GM12801 (cell line): ENCODE measurements around the gene ALLC.

Source experiments
- TF ChIP-seq, protein P1 (sequence below): IDR thresholded peaks from one replicate; pipeline ENCODE4 v1.5.1; 2011; ENCODE audit warnings: control low read depth; ENCODE audit not compliant: insufficient read length; ENCODE audit errors: extremely low read depth

ALLC gene

GRCh38 chr2:3689998-3690748, 32.2 kb downstream of the ALLC start:
- TF ChIP-seq, protein P1, sequence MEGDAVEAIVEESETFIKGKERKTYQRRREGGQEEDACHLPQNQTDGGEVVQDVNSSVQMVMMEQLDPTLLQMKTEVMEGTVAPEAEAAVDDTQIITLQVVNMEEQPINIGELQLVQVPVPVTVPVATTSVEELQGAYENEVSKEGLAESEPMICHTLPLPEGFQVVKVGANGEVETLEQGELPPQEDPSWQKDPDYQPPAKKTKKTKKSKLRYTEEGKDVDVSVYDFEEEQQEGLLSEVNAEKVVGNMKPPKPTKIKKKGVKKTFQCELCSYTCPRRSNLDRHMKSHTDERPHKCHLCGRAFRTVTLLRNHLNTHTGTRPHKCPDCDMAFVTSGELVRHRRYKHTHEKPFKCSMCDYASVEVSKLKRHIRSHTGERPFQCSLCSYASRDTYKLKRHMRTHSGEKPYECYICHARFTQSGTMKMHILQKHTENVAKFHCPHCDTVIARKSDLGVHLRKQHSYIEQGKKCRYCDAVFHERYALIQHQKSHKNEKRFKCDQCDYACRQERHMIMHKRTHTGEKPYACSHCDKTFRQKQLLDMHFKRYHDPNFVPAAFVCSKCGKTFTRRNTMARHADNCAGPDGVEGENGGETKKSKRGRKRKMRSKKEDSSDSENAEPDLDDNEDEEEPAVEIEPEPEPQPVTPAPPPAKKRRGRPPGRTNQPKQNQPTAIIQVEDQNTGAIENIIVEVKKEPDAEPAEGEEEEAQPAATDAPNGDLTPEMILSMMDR = no peak

DNA sequence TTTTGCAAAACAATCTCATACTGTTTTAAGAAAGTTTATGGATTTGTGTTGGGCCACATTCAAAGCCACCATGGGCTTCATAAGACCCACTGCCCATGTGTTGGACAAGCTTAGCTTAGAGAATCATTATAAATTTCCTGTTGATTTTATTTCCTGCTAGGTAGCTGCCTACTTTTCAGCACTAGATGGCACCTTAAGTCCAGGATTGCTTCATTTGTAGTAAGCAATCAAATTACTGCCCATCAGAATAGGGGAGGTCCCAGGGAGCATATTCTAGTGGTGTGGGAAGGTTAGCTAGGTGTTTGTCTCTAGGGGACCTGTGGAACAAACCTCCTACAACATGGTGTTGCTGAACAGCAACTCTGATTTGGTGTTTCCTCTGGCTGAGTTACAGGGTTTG, 34.4 kb downstream of the ALLC start:
- TF ChIP-seq, protein P1 = no peak

- TF ChIP-seq, protein P1 = no peak
These were observed 38.5 kb downstream of the ALLC start for GRCh38 chr2:3696545-3696944.

GRCh38 chr2:3701071-3701470, 43.1 kb downstream of the ALLC start:
- TF ChIP-seq, protein P1 = no peak

- TF ChIP-seq, protein P1 = no peak
These were observed 45.3 kb downstream of the ALLC start, which contains the start of gene DCDC2C for GRCh38 chr2:3703236-3703756. TSS of gene DCDC2C (plus strand) at chr2:3703575. CDS start at chr2:3703752, 177 bp downstream.

GRCh38 chr2:3703757-3704355, 45.9 kb downstream of the ALLC start:
- TF ChIP-seq, protein P1 = no peak

GRCh38 chr2:3704692-3705091, 46.7 kb downstream of the ALLC start:
- TF ChIP-seq, protein P1 = no peak
